GM21515 (cell line): Measurements from ENCODE around the gene PSORS1C2.
"Not testable (repeated sequence)": the region's sequence is repeated elsewhere in the genome, so short reads cannot be mapped to it uniquely, and the experiment has no call there.

Experiments
- ATAC-seq: cut with Tn5 transposase; IDR thresholded peaks from one replicate; pipeline ENCODE4 v1.9.1; 2021; ENCODE audit not compliant: unreplicated experiment

The PSORS1C2 gene

GRCh38 chr6:31138982-31139381, at the start of gene PSORS1C2:
Gene PSORS1C2 (minus strand): TSS chr6:31139066. CDS start chr6:31139026, 40 bp downstream.
- no peak for ATAC-seq

GRCh38 chr6:31187780-31188194, 48.9 kb upstream of the PSORS1C2 start:
- no peak for ATAC-seq

GRCh38 chr6:31186052-31186734, 47.3 kb upstream of the PSORS1C2 start:
- no peak for ATAC-seq

GRCh38 chr6:31185695-31186051, 46.8 kb upstream of the PSORS1C2 start:
- ATAC-seq: not testable (repeated sequence)

- ATAC-seq: not testable (repeated sequence)
Measured at GRCh38 chr6:31183859-31184258, 45.0 kb upstream of the PSORS1C2 start.

- not testable (repeated sequence) for ATAC-seq
Measured at GRCh38 chr6:31183287-31183686, 44.4 kb upstream of the PSORS1C2 start.

- ATAC-seq: no peak
Measured at GRCh38 chr6:31180500-31180899, 41.6 kb upstream of the PSORS1C2 start.

GRCh38 chr6:31179896-31180295, 41.0 kb upstream of the PSORS1C2 start:
- no peak for ATAC-seq

- no peak for ATAC-seq
Measured at GRCh38 chr6:31179042-31179386, 40.1 kb upstream of the PSORS1C2 start.

GRCh38 chr6:31178143-31179041, 39.5 kb upstream of the PSORS1C2 start:
- ATAC-seq: no peak

GRCh38 chr6:31175971-31176370, 37.1 kb upstream of the PSORS1C2 start:
- no peak for ATAC-seq

GRCh38 chr6:31174378-31174777, 35.5 kb upstream of the PSORS1C2 start:
- ATAC-seq: no peak

GRCh38 chr6:31173406-31173805, 34.5 kb upstream of the PSORS1C2 start:
- no peak for ATAC-seq

GRCh38 chr6:31172973-31173384, 34.1 kb upstream of the PSORS1C2 start:
- no peak for ATAC-seq

- no peak for ATAC-seq
Measured at GRCh38 chr6:31171931-31172905, 33.4 kb upstream of the PSORS1C2 start.

GRCh38 chr6:31170987-31171671, 32.3 kb upstream of the PSORS1C2 start:
- ATAC-seq: no peak

GRCh38 chr6:31170600-31170881, 31.7 kb upstream of the PSORS1C2 start, which contains the start of gene POU5F1:
Gene POU5F1 (minus strand): TSS chr6:31170682. CDS start chr6:31170620, 62 bp downstream.
- no peak for ATAC-seq

GRCh38 chr6:31169858-31170599, 31.2 kb upstream of the PSORS1C2 start:
- ATAC-seq: not testable (repeated sequence)

- no peak for ATAC-seq
Measured at GRCh38 chr6:31169123-31169857, 30.4 kb upstream of the PSORS1C2 start.
